GM12878 (cell line): Measurements from ENCODE around the gene SPTLC2.

Experiments
- DPF2 ChIP-seq: fragments of 450-650 bp; IDR thresholded peaks from 2 replicates; pipeline ENCODE4 v1.6.1; 2017; ENCODE audit warnings: mild to moderate bottlenecking
- RFX5 ChIP-seq: IDR thresholded peaks from 2 replicates; pipeline ENCODE4 v1.6.1; 2011; ENCODE audit warnings: low read depth, low read length, improper control_type of control experiment

- TF ChIP-seq RFX5 (no peak), DPF2 (no peak)
Observed at GRCh38 chr14:77457115-77457521, 159.3 kb downstream of the SPTLC2 start.
